A549 (cell line): ENCODE results near the gene ATL2. TPM values are rescaled to one million over a fixed set of nuclear protein-coding genes. Genes with fewer than 3 reads are reported as not detected.
"Not testable (repeated sequence)": the region's sequence is repeated elsewhere in the genome, so short reads cannot be mapped to it uniquely, and the experiment has no call there.

Source experiments
- ATAC-seq, 2 experiments: fragments of 200-7000 bp in 1 of 2; fragments of >200 bp in 1 of 2; cut with Nextera tagmentation in 1 of 2; cut with Tn5 transposase in 1 of 2; 3 replicates each; pipeline versions ENCODE4 v1.8.0 to v1.9.1; 2018 to 2020; ENCODE audit warnings: mild to moderate bottlenecking in 1 of 2, moderate library complexity in 1 of 2
- CTCF ChIA-PET: fragments of 300-600 bp; sonication (Branson Sonifier 250); formaldehyde crosslinking; extraction: SDS; loops from one replicate; lab custom pipeline; 2021; ENCODE audit warnings: antibody characterized with exemption, inconsistent platforms; lab: Yijun Ruan, JAX
- POLR2A ChIA-PET: fragments of 350-600 bp; formaldehyde crosslinking; extraction: SDS; loops from one replicate; lab custom pipeline; 2021; ENCODE audit warnings: antibody characterized with exemption, inconsistent platforms; lab: Yijun Ruan, JAX
- DNase-seq, 2 experiments: peaks; one replicate each; pipeline versions ENCODE4 v3.0.0 to v3.0.0-alpha.2; 2011 to 2016; ENCODE audit warnings: low read depth in 1 of 2, low spot score in 1 of 2
- FAIRE-seq: peaks from 2 replicates; lab custom pipeline; 2011; peaks lifted over from hg19 to GRCh38; lab: Jason Lieb, UNC
- H3K27ac ChIP-seq, 2 experiments: fragments of >200 bp; sonication (Bioruptor Twin); formaldehyde crosslinking; 3 replicates each; pipeline ENCODE4 v1.5.1; 2016 to 2017
- H3K4me1 ChIP-seq: fragments of >200 bp; sonication (Bioruptor Twin); formaldehyde crosslinking; 3 replicates; pipeline ENCODE4 v1.6.1; 2016
- H3K4me2 ChIP-seq: fragments of >200 bp; sonication (Bioruptor Twin); formaldehyde crosslinking; 3 replicates; pipeline ENCODE4 v1.6.1; 2016
- H3K4me3 ChIP-seq: fragments of >200 bp; sonication (Bioruptor Twin); formaldehyde crosslinking; 3 replicates; pipeline ENCODE4 v1.5.1; 2016
- H3K9me3 ChIP-seq: fragments of >200 bp; sonication (Bioruptor Twin); formaldehyde crosslinking; 3 replicates; pipeline ENCODE4 v1.6.1; 2016
- BHLHE40 ChIP-seq: IDR thresholded peaks from 2 replicates; pipeline ENCODE4 v1.6.1; 2012; ENCODE audit warnings: low read depth, low read length, inconsistent platforms
- CEBPB ChIP-seq, 2 experiments: fragments of >200 bp in 1 of 2; sonication (Bioruptor Twin) in 1 of 2; formaldehyde crosslinking in 1 of 2; IDR thresholded peaks; 2 replicates each; pipeline ENCODE4 v1.6.1; 2012 to 2016
- CHD2 ChIP-seq: fragments of 150-350 bp; IDR thresholded peaks from 2 replicates; pipeline ENCODE4 v1.6.1; 2014; ENCODE audit warnings: low read length; ENCODE audit not compliant: partially characterized antibody
- CHD4 ChIP-seq: fragments of 200-600 bp; sonication (generic); IDR thresholded peaks from 2 replicates; pipeline ENCODE4 v1.6.1; 2016; ENCODE audit warnings: antibody characterized with exemption, mild to moderate bottlenecking, borderline replicate concordance
- ESRRA ChIP-seq: fragments of 150-350 bp; IDR thresholded peaks from 2 replicates; pipeline ENCODE4 v1.6.1; 2014; ENCODE audit warnings: mild to moderate bottlenecking, low read length, borderline replicate concordance
- FOSB ChIP-seq: fragments of 250-450 bp; sonication (Bioruptor Pico); IDR thresholded peaks from 2 replicates; pipeline ENCODE4 v1.5.0; 2020; ENCODE audit warnings: mild to moderate bottlenecking, moderate library complexity
- FOSL2 ChIP-seq, 2 experiments: fragments of 450-650 bp in 1 of 2; fragments of >200 bp in 1 of 2; sonication (Bioruptor Twin) in 1 of 2; formaldehyde crosslinking; IDR thresholded peaks; 2 replicates each; pipeline versions ENCODE4 v1.5.0 to v1.6.1; 2016 to 2020; ENCODE audit warnings: mild to moderate bottlenecking in 1 of 2, moderate library complexity in 1 of 2
- FOXS1 ChIP-seq: fragments of 250-450 bp; sonication (Bioruptor Pico); IDR thresholded peaks from 2 replicates; pipeline ENCODE4 v1.5.0; 2020; ENCODE audit warnings: mild to moderate bottlenecking, moderate library complexity
- GATA3 ChIP-seq: IDR thresholded peaks from 2 replicates; pipeline ENCODE4 v1.6.1; 2012; ENCODE audit warnings: borderline replicate concordance
- HOXA7 ChIP-seq: fragments of 250-450 bp; sonication (Bioruptor Pico); IDR thresholded peaks from 2 replicates; pipeline ENCODE4 v1.5.0; 2020; ENCODE audit warnings: mild to moderate bottlenecking, moderate library complexity
- JUN ChIP-seq, 2 experiments: fragments of >200 bp; sonication (Bioruptor Twin); formaldehyde crosslinking; IDR thresholded peaks; 2 replicates in 1 of 2; 3 replicates in 1 of 2; pipeline ENCODE4 v1.6.1; 2016 to 2017
- JUNB ChIP-seq: fragments of >200 bp; sonication (Bioruptor Twin); formaldehyde crosslinking; IDR thresholded peaks from 2 replicates; pipeline ENCODE4 v1.6.1; 2016
- MYC ChIP-seq: IDR thresholded peaks from 2 replicates; pipeline ENCODE4 v1.6.1; 2012; ENCODE audit warnings: mild to moderate bottlenecking, inconsistent platforms, low read length, improper control_type of control experiment, borderline replicate concordance
- NPAS2 ChIP-seq: fragments of 250-450 bp; sonication (Bioruptor Pico); IDR thresholded peaks from 2 replicates; pipeline ENCODE4 v1.8.0; 2022; ENCODE audit warnings: mild to moderate bottlenecking, moderate library complexity, borderline replicate concordance
- NR3C1 ChIP-seq: fragments of >200 bp; sonication (Bioruptor Twin); formaldehyde crosslinking; IDR thresholded peaks from 3 replicates; pipeline ENCODE4 v1.6.1; 2017
- PHF8 ChIP-seq: fragments of 200-600 bp; sonication (generic); IDR thresholded peaks from 2 replicates; pipeline ENCODE4 v1.6.1; 2016; ENCODE audit warnings: low read depth, mild to moderate bottlenecking, antibody characterized with exemption, moderate library complexity, borderline replicate concordance
- RAD21 ChIP-seq, 2 experiments: fragments of >200 bp in 1 of 2; sonication (Bioruptor Twin) in 1 of 2; formaldehyde crosslinking in 1 of 2; IDR thresholded peaks in 1 of 2; conservative IDR thresholded peaks in 1 of 2; 2 replicates in 1 of 2; 3 replicates in 1 of 2; pipeline ENCODE4 v1.6.1; 2012 to 2018; ENCODE audit warnings: inconsistent platforms in 1 of 2
- RCOR1 ChIP-seq: fragments of 150-350 bp; IDR thresholded peaks from 2 replicates; pipeline ENCODE4 v1.6.1; 2014; ENCODE audit warnings: antibody characterized with exemption, low read length, low read depth
- RNF2 ChIP-seq: fragments of 200-600 bp; sonication (generic); IDR thresholded peaks from 2 replicates; pipeline ENCODE4 v1.6.1; 2016; ENCODE audit warnings: low read depth, mild to moderate bottlenecking, antibody characterized with exemption, moderate library complexity, borderline replicate concordance
- TFCP2L1 ChIP-seq: fragments of 250-450 bp; sonication (Bioruptor Pico); IDR thresholded peaks from 2 replicates; pipeline ENCODE4 v1.5.0; 2021; ENCODE audit warnings: mild to moderate bottlenecking
- TP53 ChIP-seq: fragments of 250-450 bp; sonication (Bioruptor Pico); IDR thresholded peaks from 2 replicates; pipeline ENCODE4 v1.5.0; 2021; ENCODE audit warnings: mild to moderate bottlenecking, moderate library complexity
- ZC3H11A ChIP-seq: fragments of 450-650 bp; IDR thresholded peaks from 2 replicates; pipeline ENCODE4 v1.6.1; 2014; ENCODE audit warnings: antibody characterized with exemption, mild to moderate bottlenecking
- ZSCAN20 ChIP-seq: fragments of 250-450 bp; sonication (Bioruptor Pico); IDR thresholded peaks from 2 replicates; pipeline ENCODE4 v1.8.0; 2022; ENCODE audit warnings: mild to moderate bottlenecking, moderate library complexity
- WGBS: methylation state at CpG from one replicate; pipeline ENCODE4 v1.1.6; 2017; ENCODE audit errors: missing lambda C conversion rate; 5-methylcytosine and 5-hydroxymethylcytosine counted together
- polyA plus RNA-seq, 4 experiments: library from polyadenylated mRNA; depleted of rRNA in 3 of 4; stranded (reverse); fragments of >200 nt; fragmentation: RNase III in 1 of 4; extraction: RNeasy Plus Mini Kit Qiagen cat#74134 plus additional on column Dnase treatment in 1 of 4; gene quantifications; 2 replicates in 3 of 4; 3 replicates in 1 of 4; pipeline ENCODE4 v1.2.3, GENCODE V29; 2011 to 2017
- TF ChIP-seq, protein P1 (sequence below): fragments of >200 bp; sonication (Bioruptor Twin); formaldehyde crosslinking; IDR thresholded peaks from 2 replicates; pipeline ENCODE4 v1.6.1; 2016
- TF ChIP-seq, protein P2 (sequence below): IDR thresholded peaks from 2 replicates; pipeline ENCODE4 v1.6.1; 2012; ENCODE audit warnings: low read depth, borderline replicate concordance
- TF ChIP-seq, protein P3 (sequence below): fragments of >200 bp; sonication (Bioruptor Twin); formaldehyde crosslinking; IDR thresholded peaks from 3 replicates; pipeline ENCODE4 v1.5.1; 2016
- TF ChIP-seq, protein P4 (sequence below): IDR thresholded peaks from 2 replicates; pipeline ENCODE4 v1.6.1; 2012

The ATL2 gene
- polyA plus RNA-seq, 2 of the 4 experiments (the other 2 are of a cell fraction): 77.6 to 85.3 TPM

DNA sequence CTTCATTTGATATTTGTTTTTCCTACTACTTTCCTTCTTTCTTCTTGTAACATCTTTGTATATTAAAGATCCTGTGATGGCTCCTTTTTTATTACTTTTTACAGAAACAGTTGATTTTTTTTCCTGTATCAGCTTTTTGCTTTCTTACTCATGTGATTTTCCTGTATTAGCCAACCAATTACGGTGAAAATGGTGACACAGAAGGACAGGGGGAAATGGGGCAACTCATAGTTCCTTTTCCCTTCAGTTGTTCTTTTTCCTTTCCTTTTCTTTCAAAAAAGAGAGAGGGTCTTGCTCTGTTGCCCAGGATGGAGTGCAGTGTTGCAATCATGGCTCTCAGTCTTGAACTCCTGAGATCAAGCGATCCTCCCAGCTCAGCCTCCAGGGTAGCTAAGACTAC lies 117.8 kb downstream of the ATL2 start:
- no peak for DNase-seq
- Histone ChIP-seq H3K4me1 (no peaks in the 10 kb centered on the region), H3K27ac (no peak overlapping the region), H3K4me2 (no peak overlapping the region), H3K4me3 (no peak overlapping the region), H3K9me3 (no peaks in the 10 kb centered on the region)
- no peak for ATAC-seq
- ChIA-PET CTCF (interaction anchor here (0.7 to 2.1 kb wide), 4 partner anchors 56 to 1136 kb away, joined by 3 to 5 read pairs (median 4); partner anchors contain the start of gene CYP1B1), POLR2A (no interaction called here)
- FAIRE-seq: no peak
- WGBS: 75% methylated on average over 2 of the region's 2 CpGs
- TF ChIP-seq, protein P1, sequence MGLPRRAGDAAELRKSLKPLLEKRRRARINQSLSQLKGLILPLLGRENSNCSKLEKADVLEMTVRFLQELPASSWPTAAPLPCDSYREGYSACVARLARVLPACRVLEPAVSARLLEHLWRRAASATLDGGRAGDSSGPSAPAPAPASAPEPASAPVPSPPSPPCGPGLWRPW: no peak
- TF ChIP-seq TFCP2L1 (CRISPR knock-in tag) (no peak), FOXS1 (CRISPR knock-in tag) (no peak), FOSL2 (IDR thresholded peaks at IDR 0.05) (no peak), FOSL2 (CRISPR knock-in tag; IDR thresholded peaks at IDR 0.05) (no peak), PHF8 (no peak), FOSB (no peak), ZC3H11A (no peak), TP53 (CRISPR knock-in tag) (no peak), NR3C1 (no peak), JUN (IDR thresholded peaks at IDR 0.05) (no peak), GATA3 (no peak), CHD2 (no peak), HOXA7 (CRISPR knock-in tag) (no peak), NPAS2 (no peak), RAD21 (conservative IDR thresholded peaks at IDR 0.05 in 1 of 2, IDR thresholded peaks at IDR 0.05 in 1 of 2) (no peak), MYC (no peak), ESRRA (no peak), BHLHE40 (no peak), CEBPB (IDR thresholded peaks at IDR 0.05) (no peak)
- TF ChIP-seq, protein P2, sequence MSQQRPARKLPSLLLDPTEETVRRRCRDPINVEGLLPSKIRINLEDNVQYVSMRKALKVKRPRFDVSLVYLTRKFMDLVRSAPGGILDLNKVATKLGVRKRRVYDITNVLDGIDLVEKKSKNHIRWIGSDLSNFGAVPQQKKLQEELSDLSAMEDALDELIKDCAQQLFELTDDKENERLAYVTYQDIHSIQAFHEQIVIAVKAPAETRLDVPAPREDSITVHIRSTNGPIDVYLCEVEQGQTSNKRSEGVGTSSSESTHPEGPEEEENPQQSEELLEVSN: no peak

DNA sequence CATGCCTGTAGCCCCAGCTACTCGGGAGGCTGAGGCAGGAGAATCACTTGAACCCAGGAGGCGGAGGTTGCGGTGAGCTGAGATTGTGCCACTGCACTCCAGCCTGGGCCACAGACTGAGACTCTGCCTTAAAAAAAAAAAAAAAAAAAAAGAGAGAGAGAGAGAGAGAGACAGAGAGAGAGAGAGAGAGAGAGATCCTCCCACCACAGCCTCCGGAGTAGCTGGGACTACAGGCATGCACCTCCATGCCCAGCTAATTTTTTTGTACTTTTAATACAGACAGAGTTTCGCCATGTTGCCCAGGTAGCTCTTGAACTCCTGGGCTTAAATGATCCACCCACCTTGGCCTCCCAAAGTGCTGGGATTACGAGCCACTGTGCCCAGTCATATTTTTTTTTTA lies 119.4 kb downstream of the ATL2 start:
- H3K9me3 ChIP-seq, ATAC-seq, DNase-seq, POLR2A ChIA-PET, H3K4me1 ChIP-seq, FAIRE-seq, H3K4me2 ChIP-seq, H3K27ac ChIP-seq, H3K4me3 ChIP-seq: not testable (repeated sequence)
- WGBS: 78% methylated on average over 6 of the region's 6 CpGs
- CTCF ChIA-PET: interaction anchor here (0.6 to 0.9 kb wide), 4 partner anchors 9 to 965 kb away, joined by 3 to 5 read pairs (median 3); no protein-coding TSS in a partner anchor

DNA sequence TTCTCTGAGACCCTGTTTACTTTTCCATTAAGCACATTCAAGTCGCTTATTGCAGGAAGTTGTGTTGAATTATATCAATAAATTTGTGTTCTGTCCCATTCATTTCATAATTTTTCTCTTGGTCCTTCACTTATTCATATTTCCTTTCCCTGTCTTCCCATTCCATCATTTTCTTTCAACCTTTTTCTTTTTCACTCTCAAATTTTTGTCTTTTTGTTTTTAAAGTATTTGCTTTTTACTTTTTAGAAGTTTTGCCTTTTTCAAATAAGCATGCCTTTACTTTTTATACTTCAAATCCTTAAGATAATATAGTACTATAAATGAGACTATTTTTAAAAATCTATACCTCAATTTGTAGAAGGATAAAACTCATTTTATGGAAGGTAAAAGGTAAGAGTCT lies 120.5 kb downstream of the ATL2 start:
- ATAC-seq: no peak
- no peak for FAIRE-seq
- Histone ChIP-seq H3K4me3 (no peak overlapping the region), H3K9me3 (no peaks in the 10 kb centered on the region), H3K4me2 (no peak overlapping the region), H3K27ac (no peak overlapping the region), H3K4me1 (no peaks in the 10 kb centered on the region)
- WGBS: 55% methylated on average over 1 of the region's 1 CpG
- CTCF ChIA-PET: no interaction called here
- TF ChIP-seq, protein P3, sequence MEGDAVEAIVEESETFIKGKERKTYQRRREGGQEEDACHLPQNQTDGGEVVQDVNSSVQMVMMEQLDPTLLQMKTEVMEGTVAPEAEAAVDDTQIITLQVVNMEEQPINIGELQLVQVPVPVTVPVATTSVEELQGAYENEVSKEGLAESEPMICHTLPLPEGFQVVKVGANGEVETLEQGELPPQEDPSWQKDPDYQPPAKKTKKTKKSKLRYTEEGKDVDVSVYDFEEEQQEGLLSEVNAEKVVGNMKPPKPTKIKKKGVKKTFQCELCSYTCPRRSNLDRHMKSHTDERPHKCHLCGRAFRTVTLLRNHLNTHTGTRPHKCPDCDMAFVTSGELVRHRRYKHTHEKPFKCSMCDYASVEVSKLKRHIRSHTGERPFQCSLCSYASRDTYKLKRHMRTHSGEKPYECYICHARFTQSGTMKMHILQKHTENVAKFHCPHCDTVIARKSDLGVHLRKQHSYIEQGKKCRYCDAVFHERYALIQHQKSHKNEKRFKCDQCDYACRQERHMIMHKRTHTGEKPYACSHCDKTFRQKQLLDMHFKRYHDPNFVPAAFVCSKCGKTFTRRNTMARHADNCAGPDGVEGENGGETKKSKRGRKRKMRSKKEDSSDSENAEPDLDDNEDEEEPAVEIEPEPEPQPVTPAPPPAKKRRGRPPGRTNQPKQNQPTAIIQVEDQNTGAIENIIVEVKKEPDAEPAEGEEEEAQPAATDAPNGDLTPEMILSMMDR: no peak
- no peak for TF ChIP-seq ZSCAN20 (CRISPR knock-in tag)
- no peak for TF ChIP-seq RCOR1
- TF ChIP-seq RNF2: no peak
- no peak for TF ChIP-seq ZC3H11A
- no peak for TF ChIP-seq JUNB
- TF ChIP-seq CHD4: no peak
- TF ChIP-seq, protein P4, sequence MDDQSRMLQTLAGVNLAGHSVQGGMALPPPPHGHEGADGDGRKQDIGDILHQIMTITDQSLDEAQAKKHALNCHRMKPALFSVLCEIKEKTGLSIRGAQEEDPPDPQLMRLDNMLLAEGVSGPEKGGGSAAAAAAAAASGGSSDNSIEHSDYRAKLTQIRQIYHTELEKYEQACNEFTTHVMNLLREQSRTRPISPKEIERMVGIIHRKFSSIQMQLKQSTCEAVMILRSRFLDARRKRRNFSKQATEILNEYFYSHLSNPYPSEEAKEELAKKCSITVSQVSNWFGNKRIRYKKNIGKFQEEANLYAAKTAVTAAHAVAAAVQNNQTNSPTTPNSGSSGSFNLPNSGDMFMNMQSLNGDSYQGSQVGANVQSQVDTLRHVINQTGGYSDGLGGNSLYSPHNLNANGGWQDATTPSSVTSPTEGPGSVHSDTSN: no peak
- no peak for TF ChIP-seq JUN (IDR thresholded peaks at IDR 0.05)
- TF ChIP-seq TP53 (CRISPR knock-in tag): no peak
- no peak for DNase-seq
- POLR2A ChIA-PET: no interaction called here
